HepG2 (cell line): ENCODE measurements around the gene SRC. TPM values are rescaled to one million over a fixed set of nuclear protein-coding genes. Genes with fewer than 3 reads are reported as not detected.

Experiments
- ATF2 ChIP-seq: sonication (generic); formaldehyde crosslinking; IDR thresholded peaks from 2 replicates; pipeline ENCODE4 v1.4.0; 2020; ENCODE audit warnings: missing genetic modification reagents
- CSRNP1 ChIP-seq: sonication (generic); formaldehyde crosslinking; IDR thresholded peaks from 2 replicates; pipeline ENCODE4 v1.8.1; 2023; ENCODE audit warnings: mild to moderate bottlenecking, missing genetic modification reagents
- FOXK1 ChIP-seq: sonication (generic); formaldehyde crosslinking; IDR thresholded peaks from 2 replicates; pipeline ENCODE4 v1.4.0; 2020; ENCODE audit warnings: low read depth, missing genetic modification reagents, borderline replicate concordance
- GTF3A ChIP-seq: sonication (generic); formaldehyde crosslinking; conservative IDR thresholded peaks from 2 replicates; pipeline ENCODE4 v1.4.0; 2020; ENCODE audit warnings: mild to moderate bottlenecking, missing genetic modification reagents
- KDM6A ChIP-seq: IDR thresholded peaks from 2 replicates; pipeline ENCODE4 v1.6.1; 2016; ENCODE audit warnings: low read depth
- KLF12 ChIP-seq: sonication (generic); formaldehyde crosslinking; IDR thresholded peaks from 2 replicates; pipeline ENCODE4 v1.4.0; 2020; ENCODE audit warnings: missing genetic modification reagents, borderline replicate concordance
- MED13 ChIP-seq: sonication (generic); formaldehyde crosslinking; IDR thresholded peaks from 2 replicates; pipeline ENCODE4 v1.5.0; 2020; ENCODE audit warnings: missing genetic modification reagents
- ONECUT2 ChIP-seq: sonication (generic); formaldehyde crosslinking; IDR thresholded peaks from 2 replicates; pipeline ENCODE4 v1.4.0; 2020; ENCODE audit warnings: missing genetic modification reagents
- PAWR ChIP-seq: sonication (generic); formaldehyde crosslinking; IDR thresholded peaks from 2 replicates; pipeline ENCODE4 v1.4.0; 2020; ENCODE audit warnings: missing genetic modification reagents, mild to moderate bottlenecking, borderline replicate concordance
- SCMH1 ChIP-seq: sonication (generic); formaldehyde crosslinking; IDR thresholded peaks from 2 replicates; pipeline ENCODE4 v1.9.0; 2021; ENCODE audit warnings: missing genetic modification reagents, mild to moderate bottlenecking, borderline replicate concordance
- SIN3B ChIP-seq: fragments of 150-350 bp; IDR thresholded peaks from 2 replicates; pipeline ENCODE4 v1.6.1; 2014; ENCODE audit warnings: low read length
- SPEN ChIP-seq: sonication (generic); formaldehyde crosslinking; IDR thresholded peaks from 2 replicates; pipeline ENCODE4 v1.5.1; 2020; ENCODE audit warnings: low read depth, mild to moderate bottlenecking, missing genetic modification reagents
- TFDP1 ChIP-seq: IDR thresholded peaks from 2 replicates; pipeline ENCODE4 v1.6.1; 2016; ENCODE audit warnings: missing compliant biosample characterization, missing genetic modification reagents, borderline replicate concordance
- ZFX ChIP-seq: sonication (generic); formaldehyde crosslinking; IDR thresholded peaks from 2 replicates; pipeline ENCODE4 v1.4.0; 2020; ENCODE audit warnings: mild to moderate bottlenecking, low read depth, missing genetic modification reagents, moderate library complexity
- ZNF121 ChIP-seq: sonication (generic); formaldehyde crosslinking; IDR thresholded peaks from 2 replicates; pipeline ENCODE4 v1.5.0; 2020; ENCODE audit warnings: mild to moderate bottlenecking, missing genetic modification reagents
- ZNF605 ChIP-seq: sonication (generic); formaldehyde crosslinking; IDR thresholded peaks from 2 replicates; pipeline ENCODE4 v1.8.0; 2022; ENCODE audit warnings: mild to moderate bottlenecking, missing genetic modification reagents
- ZNF609 ChIP-seq: sonication (generic); formaldehyde crosslinking; IDR thresholded peaks from 2 replicates; pipeline ENCODE4 v1.4.0; 2020; ENCODE audit warnings: mild to moderate bottlenecking, missing genetic modification reagents, borderline replicate concordance
- polyA plus RNA-seq, 8 experiments: library from polyadenylated mRNA; depleted of rRNA in 3 of 8; stranded (reverse) in 7 of 8; unstranded in 1 of 8; fragments of >200 nt; fragmentation: Illumina TruSeq in 4 of 8; extraction: Trizol in 4 of 8; gene quantifications; 2 replicates each; pipeline versions ENCODE4 v1.2.1 to v1.2.3, GENCODE V29; 2011 to 2016; ENCODE audit warnings: low read depth in 4 of 8, missing spikeins in 1 of 8, mixed read lengths in 1 of 8; ENCODE audit not compliant: insufficient read depth in 1 of 8
- total RNA-seq, 5 experiments: library from RNA; depleted of rRNA; stranded (reverse); fragments of >200 nt; fragmentation: Illumina TruSeq; extraction: Trizol; gene quantifications; 2 replicates each; pipeline ENCODE4 v1.2.3, GENCODE V29; 2016; ENCODE audit warnings: low read depth in 1 of 5

The SRC gene
- total and polyA plus RNA-seq, 2 of the 13 experiments (the other 11 are each of a cell fraction or from before 2014, with no cell fraction given) = 54.7 to 192 TPM

- TF ChIP-seq TFDP1 (0 out of 2 replicates have a peak, but pooled peaks have one; percentile 30), SPEN (CRISPR knock-in tag) (peak; percentile 59; the same call in 1 of the 2 replicates), ATF2 (CRISPR knock-in tag) (no peak; the same call in 1 of the 2 replicates), ZNF121 (CRISPR knock-in tag) (peak; percentile 85; the same call in 1 of the 2 replicates), ZNF605 (CRISPR knock-in tag) (peak; percentile 79), GTF3A (CRISPR knock-in tag) (peak; percentile 91; the same call in 1 of the 2 replicates), MED13 (CRISPR knock-in tag) (peak; percentile 84; the same call in 1 of the 2 replicates), ONECUT2 (no peak; the same call in 1 of the 2 replicates), SCMH1 (CRISPR knock-in tag) (no peak), KLF12 (peak; percentile 13; the same call in 1 of the 2 replicates), FOXK1 (CRISPR knock-in tag) (no peak; the same call in 1 of the 2 replicates), ZNF609 (CRISPR knock-in tag) (0 out of 2 replicates have a peak, but pooled peaks have one; percentile 51), SIN3B (no peak), KDM6A (CRISPR knock-in tag) (no peak; the same call in 1 of the 2 replicates), CSRNP1 (CRISPR knock-in tag) (no peak), ZFX (peak; percentile 85), PAWR (no peak)
These were observed 53.0 kb downstream of the SRC start (continued) for GRCh38 chr20:37398750-37399621.
